Activated CD4-positive, alpha-beta T cell treated with anti-CD3 and anti-CD28 coated beads, Interleukin-2, amount 10 ng/mL, durations not matched to agents 7 days and 5 days (primary cell): ENCODE measurements around the gene SDR9C7. TPM values are rescaled to one million over a fixed set of nuclear protein-coding genes. Genes with fewer than 3 reads are reported as not detected.
"Not testable (repeated sequence)": the region's sequence is repeated elsewhere in the genome, so short reads cannot be mapped to it uniquely, and the experiment has no call there.

ENCODE experiments used
- CTCF ChIA-PET: fragments of 350-600 bp; sonication (Branson Sonifier 250); formaldehyde crosslinking; loops from one replicate; lab custom pipeline; 2021; ENCODE audit warnings: antibody characterized with exemption; lab: Charles Lee
- POLR2A ChIA-PET: fragments of 350-600 bp; sonication (Branson Sonifier 250); formaldehyde crosslinking; loops from one replicate; lab custom pipeline; 2021; ENCODE audit warnings: antibody characterized with exemption; lab: Charles Lee
- DNase-seq: peaks from one replicate; pipeline ENCODE4 v3.0.0-alpha.2; 2020
- H3K27ac Mint-ChIP-seq: one replicate; pipeline ENCODE4 v1.8.0; 2021; ENCODE audit warnings: mild to moderate bottlenecking, moderate library complexity, mixed read lengths
- H3K27me3 Mint-ChIP-seq: one replicate; pipeline ENCODE4 v1.8.0; 2021; ENCODE audit warnings: mixed read lengths
- H3K36me3 Mint-ChIP-seq: one replicate; pipeline ENCODE4 v1.8.0; 2021; ENCODE audit warnings: low read depth, mixed read lengths
- H3K4me1 Mint-ChIP-seq: one replicate; pipeline ENCODE4 v1.8.0; 2021; ENCODE audit warnings: mixed read lengths
- H3K4me3 Mint-ChIP-seq: one replicate; pipeline ENCODE4 v1.8.0; 2021; ENCODE audit warnings: mild to moderate bottlenecking, moderate library complexity, mixed read lengths
- H3K9me3 Mint-ChIP-seq: one replicate; pipeline ENCODE4 v1.8.0; 2021; ENCODE audit warnings: mixed read lengths
- total RNA-seq, 2 experiments: library from RNA; stranded (reverse); gene quantifications; one replicate each; pipeline ENCODE4 v1.2.3, GENCODE V29; 2021

The SDR9C7 gene
- total RNA-seq, 2 experiments from 2014 or later, result not detected

- H3K27me3 Mint-ChIP-seq, result no peaks in the 10 kb centered on the region
- peaks cover 17% of the 10 kb centered on the region for H3K9me3 Mint-ChIP-seq
- H3K4me3 Mint-ChIP-seq, result no peak overlapping the region
- H3K27ac Mint-ChIP-seq, result no peak overlapping the region
- no peak for DNase-seq
- H3K4me1 Mint-ChIP-seq, result no peaks in the 10 kb centered on the region
- H3K36me3 Mint-ChIP-seq, result peaks cover 2% of the 10 kb centered on the region
- POLR2A ChIA-PET, result no interaction called here
- CTCF ChIA-PET, result no interaction called here
Observed at GRCh38 chr12:56898938-56899337, 35.3 kb downstream of the SDR9C7 start.

- Mint-ChIP-seq H3K9me3 (peaks cover 14% of the 10 kb centered on the region), H3K27ac (no peak overlapping the region), H3K36me3 (peaks cover 2% of the 10 kb centered on the region), H3K27me3 (no peaks in the 10 kb centered on the region), H3K4me3 (no peak overlapping the region), H3K4me1 (no peaks in the 10 kb centered on the region)
- POLR2A ChIA-PET, result no interaction called here
- CTCF ChIA-PET, result no interaction called here
- no peak for DNase-seq
Observed at GRCh38 chr12:56897844-56898361, 36.3 kb downstream of the SDR9C7 start.

- Mint-ChIP-seq H3K4me3 (no peak overlapping the region), H3K4me1 (no peaks in the 10 kb centered on the region), H3K27me3 (peaks cover 7% of the 10 kb centered on the region), H3K9me3 (peaks cover 6% of the 10 kb centered on the region), H3K27ac (no peak overlapping the region), H3K36me3 (no peaks in the 10 kb centered on the region)
- no peak for DNase-seq
- ChIA-PET CTCF (no interaction called here), POLR2A (no interaction called here)
Observed at GRCh38 chr12:56896082-56896481, 38.1 kb downstream of the SDR9C7 start.

DNA sequence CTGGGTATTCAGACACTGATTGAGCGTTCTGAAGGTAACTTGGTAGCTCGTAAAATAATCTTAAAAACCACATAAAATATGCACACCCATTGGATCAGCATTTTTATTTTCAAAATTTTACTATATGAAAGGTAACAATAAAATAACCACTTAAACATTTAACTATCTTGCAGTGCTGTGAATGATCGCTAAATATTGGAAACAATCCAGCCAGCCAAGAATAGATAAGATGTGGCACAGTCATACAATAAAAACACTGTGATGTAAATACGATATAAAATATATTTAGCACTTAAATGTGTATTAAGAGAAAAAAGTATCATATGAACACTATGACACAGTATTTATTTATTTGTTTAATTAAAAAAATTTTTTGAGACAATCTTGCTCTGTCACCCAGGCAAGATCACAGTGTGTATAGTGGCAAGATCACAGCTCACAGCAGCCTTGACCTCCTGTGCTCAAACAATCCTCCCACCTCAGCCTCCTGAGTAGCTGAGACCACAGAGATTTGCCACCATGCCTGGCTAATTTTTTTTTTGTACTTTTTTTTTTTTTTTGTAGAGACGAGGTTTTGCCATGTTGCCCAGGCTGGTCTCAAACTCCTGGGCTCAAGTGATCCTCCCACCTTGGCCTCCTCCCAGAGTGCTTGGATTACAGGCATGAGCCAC, 39.4 kb downstream of the SDR9C7 start:
- no peak overlapping the region for H3K4me3 Mint-ChIP-seq
- peaks cover 3% of the 10 kb centered on the region for H3K9me3 Mint-ChIP-seq
- no peaks in the 10 kb centered on the region for H3K36me3 Mint-ChIP-seq
- ChIA-PET POLR2A (no interaction called here), CTCF (interaction anchor here (0.6 to 0.7 kb wide), 2 partner anchors 19 to 219 kb away, joined by 3 read pairs; no protein-coding TSS in a partner anchor)
- H3K27me3 Mint-ChIP-seq, result peaks cover 14% of the 10 kb centered on the region
- no peak overlapping the region for H3K27ac Mint-ChIP-seq
- H3K4me1 Mint-ChIP-seq, result no peaks in the 10 kb centered on the region
- no peak for DNase-seq

DNA sequence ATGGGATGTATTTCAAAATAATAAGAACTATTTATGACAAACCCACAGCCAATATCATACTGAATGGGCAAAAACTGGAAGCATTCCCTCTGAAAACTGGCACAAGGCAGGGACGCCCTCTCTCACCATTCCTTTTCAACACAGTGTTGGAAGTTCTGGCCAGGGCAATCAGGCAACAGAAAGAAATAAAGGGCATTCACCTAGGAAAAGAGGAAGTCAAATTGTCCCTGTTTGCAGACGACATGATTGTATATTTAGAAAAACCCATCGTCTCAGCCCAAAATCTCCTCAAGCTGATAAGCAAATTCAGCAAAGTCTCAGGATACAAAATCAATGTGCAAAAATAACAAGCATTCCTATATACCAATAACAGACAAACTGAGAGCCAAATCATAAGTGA, 42.3 kb downstream of the SDR9C7 start:
- H3K27ac Mint-ChIP-seq, H3K4me1 Mint-ChIP-seq, CTCF ChIA-PET: not testable (repeated sequence)

DNA sequence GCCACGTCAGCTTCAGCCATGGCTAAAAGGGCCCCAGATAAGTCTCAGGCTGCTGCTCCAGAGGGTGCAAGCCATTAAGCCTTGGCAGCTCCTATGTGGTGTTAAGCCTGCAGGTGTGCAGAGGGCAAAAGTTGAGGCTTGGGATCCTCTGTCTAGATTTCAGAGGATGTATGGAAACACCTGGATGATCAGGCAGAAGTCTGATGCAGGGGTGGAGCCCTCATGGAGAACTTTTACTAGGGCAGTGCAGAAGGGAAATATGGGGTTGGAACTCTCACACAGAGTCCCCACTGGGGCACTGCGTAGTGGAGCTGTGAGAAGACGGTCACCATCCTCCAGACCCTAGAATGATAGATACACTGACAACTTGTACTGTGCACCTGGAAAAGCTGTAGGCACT, 47.9 kb downstream of the SDR9C7 start:
- ChIA-PET CTCF (no interaction called here), POLR2A (no interaction called here)
- no peak for DNase-seq
- Mint-ChIP-seq H3K4me1 (no peaks in the 10 kb centered on the region), H3K27me3 (peaks cover 17% of the 10 kb centered on the region), H3K27ac (no peak overlapping the region), H3K9me3 (peaks cover 24% of the 10 kb centered on the region), H3K36me3 (no peaks in the 10 kb centered on the region), H3K4me3 (no peak overlapping the region)

More for the DNA sequence above, 42.3 kb downstream of the SDR9C7 start:
- POLR2A ChIA-PET, H3K9me3 Mint-ChIP-seq, DNase-seq, H3K36me3 Mint-ChIP-seq, H3K4me3 Mint-ChIP-seq: not testable (repeated sequence)
- peaks cover 23% of the 10 kb centered on the region for H3K27me3 Mint-ChIP-seq

DNA sequence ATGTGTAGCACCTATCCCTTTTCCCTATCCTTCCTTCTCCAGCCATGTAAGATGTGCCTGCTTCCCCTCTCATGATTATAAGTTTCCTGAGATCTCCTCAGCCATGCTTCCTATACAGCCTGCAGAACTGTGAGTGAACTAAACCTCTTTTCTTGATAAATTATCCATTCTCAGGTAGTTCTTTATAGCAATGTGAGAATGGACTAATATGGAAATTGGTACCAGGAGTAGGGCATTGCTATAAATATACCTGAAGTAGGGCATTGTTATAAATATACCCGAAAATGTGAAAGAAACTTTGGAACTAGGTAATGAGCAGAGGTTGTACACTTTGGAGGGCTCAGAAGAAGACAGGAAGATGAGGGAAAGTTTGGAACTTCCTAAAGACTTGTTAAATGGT, 48.9 kb downstream of the SDR9C7 start:
- CTCF ChIA-PET, result interaction anchor here (1.0 kb wide), 1 partner anchor 16 kb away, joined by 3 read pairs; no protein-coding TSS in a partner anchor
- H3K4me3 Mint-ChIP-seq, result no peak overlapping the region
- POLR2A ChIA-PET, result no interaction called here
- H3K36me3 Mint-ChIP-seq, result no peaks in the 10 kb centered on the region
- H3K27ac Mint-ChIP-seq, result no peak overlapping the region
- peaks cover 28% of the 10 kb centered on the region for H3K9me3 Mint-ChIP-seq
- H3K4me1 Mint-ChIP-seq, result no peaks in the 10 kb centered on the region
- no peak for DNase-seq
- peaks cover 9% of the 10 kb centered on the region for H3K27me3 Mint-ChIP-seq

DNA sequence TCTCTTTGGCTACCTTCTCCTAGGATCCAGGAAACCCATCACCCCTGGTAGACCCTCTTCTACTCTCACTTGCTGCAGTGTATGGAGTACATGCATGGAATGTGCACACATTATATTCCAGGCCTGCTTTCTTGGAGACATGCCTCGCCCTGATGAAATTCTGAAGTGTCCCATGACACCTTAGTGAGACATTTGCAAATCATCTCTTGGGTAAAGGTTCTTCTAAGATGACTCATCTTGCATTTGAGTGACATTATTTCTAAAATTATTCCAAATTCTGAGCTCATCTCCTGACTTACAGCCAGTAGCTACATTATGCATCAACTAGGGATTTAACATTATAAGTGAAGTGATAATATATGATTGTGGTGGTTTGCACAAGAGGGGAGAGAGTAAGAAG, 49.8 kb downstream of the SDR9C7 start:
- DNase-seq, result no peak
- Mint-ChIP-seq H3K27ac (no peak overlapping the region), H3K9me3 (peaks cover 30% of the 10 kb centered on the region), H3K36me3 (no peaks in the 10 kb centered on the region), H3K4me1 (no peaks in the 10 kb centered on the region), H3K27me3 (peaks cover 8% of the 10 kb centered on the region), H3K4me3 (no peak overlapping the region)
- ChIA-PET CTCF (interaction anchor here (1.0 to 1.2 kb wide), 2 partner anchors 13 to 15 kb away, joined by 3 read pairs; no protein-coding TSS in a partner anchor), POLR2A (no interaction called here)

GRCh38 chr12:56882407-56882806, 51.8 kb downstream of the SDR9C7 start:
- H3K4me1 Mint-ChIP-seq, H3K36me3 Mint-ChIP-seq, POLR2A ChIA-PET, CTCF ChIA-PET, H3K4me3 Mint-ChIP-seq, H3K27ac Mint-ChIP-seq, H3K27me3 Mint-ChIP-seq, DNase-seq: not testable (repeated sequence)
- peaks cover 27% of the 10 kb centered on the region for H3K9me3 Mint-ChIP-seq

DNA sequence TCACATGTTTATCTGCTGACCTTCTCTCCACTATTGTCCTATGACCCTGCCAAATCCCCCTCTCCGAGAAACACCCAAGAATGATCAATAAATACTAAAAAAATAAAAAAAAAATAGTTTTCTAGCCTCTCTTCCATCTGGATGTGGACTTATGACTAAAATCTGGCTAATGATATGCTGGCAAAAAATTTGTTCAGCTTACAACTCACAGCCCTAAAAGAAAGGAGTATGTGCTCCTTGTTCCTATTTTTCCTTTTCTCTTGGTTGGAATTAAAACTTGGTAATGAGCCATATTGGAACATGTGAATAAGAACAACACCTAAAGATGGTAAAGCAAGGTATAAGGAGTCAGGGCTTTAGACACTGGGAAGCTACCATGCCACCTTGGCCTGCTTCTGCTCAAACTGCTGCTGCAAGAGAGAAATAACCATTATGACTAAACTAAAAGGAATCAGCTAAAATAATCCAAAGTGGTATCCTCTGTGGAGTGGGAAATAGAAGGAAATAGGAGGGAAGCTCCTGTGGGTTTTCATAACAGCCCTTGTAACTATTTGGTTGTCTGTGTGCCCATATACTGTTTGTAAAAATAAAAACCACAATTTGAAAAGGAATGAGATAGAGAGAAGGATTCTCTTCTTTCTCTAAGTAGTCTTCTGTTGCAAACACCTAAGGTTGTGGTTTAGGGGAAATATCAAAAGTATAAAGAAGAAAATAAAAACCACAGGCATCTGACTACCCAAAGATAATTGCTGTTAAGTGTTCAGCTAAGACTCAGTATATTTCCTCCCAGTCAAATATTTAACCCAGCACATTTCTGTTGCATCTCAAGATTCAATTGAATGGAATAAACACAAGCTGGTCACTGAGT, 53.8 kb downstream of the SDR9C7 start:
- Mint-ChIP-seq H3K4me1 (no peaks in the 10 kb centered on the region), H3K27ac (no peak overlapping the region), H3K9me3 (peaks cover 15% of the 10 kb centered on the region), H3K36me3 (no peaks in the 10 kb centered on the region), H3K4me3 (no peak overlapping the region), H3K27me3 (peaks cover 7% of the 10 kb centered on the region)
- CTCF ChIA-PET, result no interaction called here
- DNase-seq, result no peak
- POLR2A ChIA-PET, result no interaction called here

GRCh38 chr12:56879240-56880124, 54.7 kb downstream of the SDR9C7 start:
- H3K27ac Mint-ChIP-seq, H3K4me1 Mint-ChIP-seq: not testable (repeated sequence)

GRCh38 chr12:56878010-56878339, 56.2 kb downstream of the SDR9C7 start:
- no peak overlapping the region for H3K4me3 Mint-ChIP-seq
- H3K9me3 Mint-ChIP-seq, result peaks cover 15% of the 10 kb centered on the region
- H3K27ac Mint-ChIP-seq, result no peak overlapping the region
- no peaks in the 10 kb centered on the region for H3K36me3 Mint-ChIP-seq
- H3K27me3 Mint-ChIP-seq, result peaks cover 7% of the 10 kb centered on the region
- H3K4me1 Mint-ChIP-seq, result no peaks in the 10 kb centered on the region
- CTCF ChIA-PET, result no interaction called here
- POLR2A ChIA-PET, result no interaction called here
- DNase-seq, result no peak

More at GRCh38 chr12:56879240-56880124, 54.7 kb downstream of the SDR9C7 start:
- POLR2A ChIA-PET, CTCF ChIA-PET, H3K4me3 Mint-ChIP-seq, DNase-seq, H3K27me3 Mint-ChIP-seq, H3K36me3 Mint-ChIP-seq: not testable (repeated sequence)
- H3K9me3 Mint-ChIP-seq, result peaks cover 15% of the 10 kb centered on the region
